Measurements from ENCODE around the gene TBC1D20. TPM values are rescaled to one million over a fixed set of nuclear protein-coding genes. Genes with fewer than 3 reads are reported as not detected.
A peak's percentile ranks its signal among the peaks of the same experiment; 100 is the strongest.

Gene TBC1D20
- total and polyA plus RNA-seq, 3 donors from 2014 or later: 43.5 to 52.6 (median 45.7) TPM

GRCh38 chr20:438571-439469 lies 23.5 kb downstream of the TBC1D20 start:
- Histone ChIP-seq H3K9me3 (no peaks in the 10 kb centered on the region), H3K27me3 (no peaks in the 10 kb centered on the region), H3K36me3 (ENCODE audit: low read depth, missing control alignments) (no peaks in the 10 kb centered on the region), H3K27ac (no peak overlapping the region), H3K4me1 (peaks cover 3% of the 10 kb centered on the region), H3K4me3 (no peak overlapping the region)
- 67 to 79% methylated on average over 18 of the region's 18 CpGs for WGBS, 2 donors
- intact Hi-C loops (cut with DNase I; ENCODE audit: low total_unique reads): no loop called here
- DNase-seq: peak; percentile 48
- TF ChIP-seq CTCF (IDR thresholded peaks at IDR 0.05) (no peak), POLR2A (IDR thresholded peaks at IDR 0.05) (no peak)

- 68 to 77% methylated on average over 6 of the region's 6 CpGs for WGBS, 2 donors
- Histone ChIP-seq H3K4me3 (no peak overlapping the region), H3K9me3 (no peaks in the 10 kb centered on the region), H3K27ac (no peak overlapping the region), H3K27me3 (no peaks in the 10 kb centered on the region), H3K4me1 (peaks cover 3% of the 10 kb centered on the region), H3K36me3 (ENCODE audit: low read depth, missing control alignments) (no peaks in the 10 kb centered on the region)
- intact Hi-C loops (cut with DNase I; ENCODE audit: low total_unique reads): no loop called here
- no peak for DNase-seq
- TF ChIP-seq POLR2A (IDR thresholded peaks at IDR 0.05): no peak
- TF ChIP-seq CTCF (IDR thresholded peaks at IDR 0.05): no peak
Measured at GRCh38 chr20:437787-438486, 24.4 kb downstream of the TBC1D20 start.

GRCh38 chr20:436476-436875 lies 25.9 kb downstream of the TBC1D20 start:
- Histone ChIP-seq H3K4me3 (no peak overlapping the region), H3K4me1 (peaks cover 3% of the 10 kb centered on the region), H3K36me3 (ENCODE audit: low read depth, missing control alignments) (no peaks in the 10 kb centered on the region), H3K27ac (no peak overlapping the region), H3K27me3 (no peaks in the 10 kb centered on the region), H3K9me3 (no peaks in the 10 kb centered on the region)
- TF ChIP-seq CTCF (IDR thresholded peaks at IDR 0.05) (no peak), POLR2A (IDR thresholded peaks at IDR 0.05) (no peak)
- 90 to 97% methylated on average over 5 of the region's 5 CpGs for WGBS, 2 donors
- no peak for DNase-seq
- intact Hi-C loops (cut with DNase I; ENCODE audit: low total_unique reads): no loop called here

- Histone ChIP-seq H3K4me3 (no peak overlapping the region), H3K27me3 (no peaks in the 10 kb centered on the region), H3K36me3 (ENCODE audit: low read depth, missing control alignments) (no peaks in the 10 kb centered on the region), H3K27ac (no peak overlapping the region), H3K9me3 (no peaks in the 10 kb centered on the region), H3K4me1 (peaks cover 3% of the 10 kb centered on the region)
- intact Hi-C loops (cut with DNase I; ENCODE audit: low total_unique reads): no loop called here
- WGBS, 2 donors: 70 to 76% methylated on average over 7 of the region's 7 CpGs
- TF ChIP-seq CTCF (IDR thresholded peaks at IDR 0.05) (no peak), POLR2A (IDR thresholded peaks at IDR 0.05) (no peak)
- DNase-seq: no peak
Measured at GRCh38 chr20:435558-435957, 26.8 kb downstream of the TBC1D20 start.
